GM12892 (cell line): Measurements from ENCODE around the gene PHOSPHO2.

Experiments
- POLR2A ChIP-seq: IDR thresholded peaks from 2 replicates; pipeline ENCODE4 v1.6.1; 2011; ENCODE audit warnings: low read depth, low read length, control low read depth
- POLR2AphosphoS5 ChIP-seq: IDR thresholded peaks from 2 replicates; pipeline ENCODE4 v1.6.1; 2011; ENCODE audit warnings: low read depth, low read length, control low read depth

DNA sequence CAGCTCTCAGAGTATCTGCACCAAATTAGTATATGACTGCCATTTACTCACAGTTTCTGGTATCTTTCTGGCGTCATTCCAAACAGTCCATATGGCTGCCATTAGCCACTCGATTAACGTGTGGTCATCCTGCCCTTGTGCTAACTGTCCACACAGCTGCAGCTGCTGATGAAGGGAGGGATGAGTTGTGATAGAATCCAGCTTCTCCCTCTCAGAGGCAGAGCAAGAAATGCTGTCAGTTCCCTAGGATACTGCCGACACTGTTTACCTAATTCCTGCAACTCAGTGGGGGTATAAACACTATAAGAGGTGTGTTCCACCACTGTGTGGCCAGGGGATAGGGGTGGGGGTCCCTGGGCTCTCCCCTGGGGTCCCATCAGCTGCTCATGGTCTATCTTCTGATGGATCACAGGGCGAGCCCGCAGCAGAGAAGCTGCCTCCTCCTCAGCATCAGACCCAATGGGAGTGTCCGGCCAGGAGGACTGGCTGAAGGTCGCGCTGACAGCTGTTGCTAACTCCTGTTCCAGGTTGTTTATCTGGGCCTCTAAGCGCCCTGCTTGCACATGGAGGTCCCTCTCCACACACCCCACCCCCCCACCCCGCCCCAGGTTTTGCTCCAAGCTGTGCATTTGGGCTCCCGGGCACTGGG lies 22.1 kb downstream of the PHOSPHO2 start:
- no peak for TF ChIP-seq POLR2A
- TF ChIP-seq POLR2AphosphoS5, result no peak
